Activated CD8-positive, alpha-beta memory T cell treated with anti-CD3 and anti-CD28 coated beads, Interleukin-2, amount 50 U/mL, for 1 hour (primary cell): ENCODE measurements around the gene SCP2.
A peak's percentile ranks its signal among the peaks of the same experiment; 100 is the strongest.
"Not testable (repeated sequence)": the region's sequence is repeated elsewhere in the genome, so short reads cannot be mapped to it uniquely, and the experiment has no call there.

Experiments used
- DNase-seq: peaks from one replicate; pipeline ENCODE4 v3.0.0-alpha.2; 2020; ENCODE audit errors: extremely low read depth

SCP2 gene

DNA sequence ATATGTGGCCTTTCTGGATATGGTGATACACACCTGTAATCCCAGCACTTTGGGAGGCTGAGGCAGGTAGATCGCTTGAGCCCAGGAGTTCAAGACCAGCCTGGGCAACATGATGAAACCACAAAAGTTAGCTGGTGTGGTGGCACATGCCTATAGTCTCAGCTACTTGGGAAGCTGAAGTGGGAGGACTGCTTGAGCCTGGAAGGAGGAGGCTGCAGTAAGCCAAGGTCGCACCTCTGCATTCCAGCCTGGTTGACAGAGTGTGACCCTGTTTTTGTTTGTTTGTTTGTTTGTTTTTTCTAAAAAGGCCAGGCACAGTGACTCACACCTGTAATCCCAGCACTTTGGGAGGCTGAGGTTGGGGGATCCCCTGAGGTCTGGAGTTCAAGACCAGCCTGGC is 42.2 kb downstream of the SCP2 start:
- DNase-seq, result not testable (repeated sequence)

GRCh38 chr1:52970149-52970548 is 43.1 kb downstream of the SCP2 start:
- DNase-seq, result no peak

DNA sequence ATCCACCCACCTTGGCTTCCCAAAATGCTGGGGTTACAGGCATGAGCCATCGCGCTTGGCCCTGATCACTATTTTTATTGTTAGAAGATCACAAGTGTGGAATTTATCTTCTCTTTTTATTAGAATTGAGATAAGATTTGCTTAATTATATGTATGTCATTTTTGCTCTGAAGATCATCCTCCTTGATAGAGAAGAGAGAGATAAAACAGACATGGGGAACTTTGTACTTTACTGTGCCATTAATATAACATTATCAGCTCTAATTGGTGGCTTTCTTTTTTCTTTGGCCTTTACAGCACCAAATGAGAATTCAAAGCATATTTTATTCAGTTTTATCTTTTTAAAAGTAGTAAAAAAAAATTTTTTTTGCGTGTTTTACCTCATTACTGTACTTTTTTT is 46.8 kb downstream of the SCP2 start:
- no peak for DNase-seq

- DNase-seq, result no peak
Observed at GRCh38 chr1:52976183-52977035, 49.3 kb downstream of the SCP2 start.

DNA sequence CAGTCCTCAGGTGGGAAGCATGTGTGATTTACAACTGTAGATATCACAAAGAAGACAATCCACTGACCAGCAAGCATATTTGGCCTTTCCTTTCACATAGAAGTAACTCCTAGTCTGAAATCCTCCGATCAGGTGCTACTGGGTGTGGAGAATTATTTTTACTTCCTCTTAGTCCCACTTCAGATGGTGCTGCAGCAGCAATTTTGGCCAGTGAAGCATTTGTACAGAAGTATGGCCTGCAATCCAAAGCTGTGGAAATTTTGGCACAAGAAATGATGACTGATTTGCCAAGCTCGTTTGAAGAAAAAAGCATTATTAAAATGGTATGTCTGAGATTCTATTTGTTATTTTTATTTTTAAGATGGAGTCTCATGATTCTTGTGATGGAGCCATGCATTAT is 51.0 kb downstream of the SCP2 start:
- DNase-seq, result no peak

GRCh38 chr1:52992733-52993132 is 65.7 kb downstream of the SCP2 start:
- DNase-seq, result not testable (repeated sequence)

DNA sequence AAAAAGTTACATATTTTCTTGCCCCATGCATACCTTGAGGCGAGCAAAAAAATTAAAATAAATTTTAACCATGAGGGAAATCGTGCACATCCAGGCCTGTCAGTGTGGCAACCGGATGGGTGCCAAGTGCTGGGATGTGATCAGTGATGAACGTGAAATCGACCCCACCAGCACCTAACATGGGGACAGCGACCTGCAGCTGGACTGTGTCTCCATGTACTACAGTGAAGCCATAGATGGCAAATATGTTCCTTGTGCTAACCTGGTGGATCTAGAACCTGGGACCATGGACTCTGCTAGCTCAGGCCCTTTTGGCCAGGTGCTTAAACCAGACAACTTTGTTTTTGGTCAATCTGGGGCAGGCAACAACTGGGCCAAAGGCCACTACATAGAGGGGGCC is 67.6 kb downstream of the SCP2 start:
- no peak for DNase-seq

GRCh38 chr1:52996653-52997052 is 69.6 kb downstream of the SCP2 start:
- DNase-seq, result no peak

GRCh38 chr1:53001128-53001527 is 74.1 kb downstream of the SCP2 start:
- DNase-seq, result no peak

DNA sequence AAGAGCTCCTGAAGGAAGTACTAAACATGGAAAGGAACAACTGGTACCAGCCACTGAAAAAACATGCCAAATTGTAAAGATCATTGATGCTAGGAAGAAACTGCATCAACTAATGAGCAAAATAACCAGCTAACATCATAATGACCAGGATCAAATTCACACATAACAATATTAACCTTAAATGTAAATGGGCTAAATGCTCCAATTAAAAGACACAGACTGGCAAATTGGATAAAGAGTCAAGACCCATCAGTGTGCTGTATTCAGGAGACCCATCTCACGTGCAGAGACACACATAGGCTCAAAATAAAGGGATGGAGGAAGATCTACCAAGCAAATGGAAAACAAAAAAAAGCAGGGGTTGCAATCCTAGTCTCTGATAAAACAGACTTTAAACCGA is 79.5 kb downstream of the SCP2 start:
- not testable (repeated sequence) for DNase-seq

DNA sequence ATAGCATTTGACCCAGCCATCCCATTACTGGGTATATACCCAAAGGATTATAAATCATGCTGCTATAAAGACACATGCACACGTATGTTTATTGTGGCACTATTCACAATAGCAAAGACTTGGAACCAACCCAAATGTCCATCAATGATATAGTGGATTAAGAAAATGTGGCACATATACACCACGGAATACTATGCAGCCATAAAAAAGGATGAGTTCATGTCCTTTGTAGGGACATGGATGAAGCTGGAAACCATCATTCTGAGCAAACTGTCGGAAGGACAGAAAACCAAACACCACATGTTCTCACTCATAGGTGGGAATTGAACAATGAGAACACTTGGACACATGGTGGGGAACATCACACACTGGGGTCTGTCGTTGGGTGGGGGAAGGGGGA is 83.2 kb downstream of the SCP2 start:
- DNase-seq, result not testable (repeated sequence)

GRCh38 chr1:53011175-53011574 is 84.1 kb downstream of the SCP2 start:
- no peak for DNase-seq

GRCh38 chr1:53014791-53015507 is 87.9 kb downstream of the SCP2 start:
- peak; percentile 61 for DNase-seq

GRCh38 chr1:53015508-53015860 is 88.4 kb downstream of the SCP2 start:
- DNase-seq, result no peak

GRCh38 chr1:53016705-53017104 is 89.6 kb downstream of the SCP2 start:
- DNase-seq, result no peak

GRCh38 chr1:53020588-53020987 is 93.5 kb downstream of the SCP2 start:
- no peak for DNase-seq

DNA sequence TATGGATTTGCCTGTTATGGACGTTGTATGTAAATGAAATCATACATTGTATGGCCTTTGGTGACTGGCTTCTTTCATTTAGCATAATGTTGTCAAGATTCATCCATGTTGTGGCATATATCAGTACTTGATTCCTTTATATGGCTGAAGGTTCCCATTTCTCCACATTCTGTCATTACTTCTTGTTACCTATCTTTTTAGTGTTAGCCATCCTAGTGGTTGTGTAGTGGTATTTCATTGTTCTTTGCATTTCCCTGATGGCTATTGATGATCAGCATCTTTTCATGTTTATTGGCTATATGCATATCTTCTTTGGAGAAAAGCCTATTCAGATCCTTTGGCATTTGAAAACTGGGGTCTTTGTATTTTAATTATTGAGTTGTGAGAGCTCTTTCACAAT is 95.1 kb downstream of the SCP2 start:
- no peak for DNase-seq

DNA sequence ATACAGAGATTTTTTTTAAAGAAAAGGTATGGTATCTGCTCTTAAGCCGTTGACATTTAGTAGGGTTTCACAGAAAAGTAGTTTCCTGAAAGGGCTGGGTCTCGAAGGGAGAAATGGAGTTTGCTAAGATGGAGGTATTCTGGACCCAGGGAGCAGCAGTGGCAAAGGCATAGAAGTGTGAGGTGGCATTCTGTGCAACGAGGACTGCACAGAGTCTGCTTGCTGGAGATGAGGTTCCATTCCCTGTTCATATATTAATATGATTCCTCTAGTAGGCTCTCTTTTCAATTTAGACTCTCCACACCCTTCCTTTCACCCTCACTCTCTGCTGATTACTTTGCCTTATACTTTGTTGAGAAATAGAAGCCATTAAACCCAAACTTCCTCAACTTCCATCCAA is 96.5 kb downstream of the SCP2 start:
- DNase-seq, result no peak

DNA sequence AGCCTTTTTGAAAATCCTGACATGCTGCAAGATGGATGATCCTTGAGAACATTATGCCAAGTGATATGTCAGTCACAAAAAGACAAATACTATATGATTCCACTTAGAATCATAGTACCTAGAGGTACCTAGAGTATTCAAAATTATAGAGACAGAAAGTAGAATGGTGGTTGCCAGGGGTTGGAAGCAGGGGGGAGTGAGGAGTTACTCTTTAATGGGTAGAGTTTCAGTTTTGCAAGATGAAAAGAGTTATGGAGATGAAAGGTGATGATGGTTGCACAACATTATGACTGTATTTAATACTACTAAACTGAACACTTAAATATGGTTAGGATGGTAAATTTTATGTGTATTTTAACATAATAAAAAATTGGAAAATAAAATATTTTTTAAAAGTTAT is 97.0 kb downstream of the SCP2 start:
- DNase-seq, result no peak

DNA sequence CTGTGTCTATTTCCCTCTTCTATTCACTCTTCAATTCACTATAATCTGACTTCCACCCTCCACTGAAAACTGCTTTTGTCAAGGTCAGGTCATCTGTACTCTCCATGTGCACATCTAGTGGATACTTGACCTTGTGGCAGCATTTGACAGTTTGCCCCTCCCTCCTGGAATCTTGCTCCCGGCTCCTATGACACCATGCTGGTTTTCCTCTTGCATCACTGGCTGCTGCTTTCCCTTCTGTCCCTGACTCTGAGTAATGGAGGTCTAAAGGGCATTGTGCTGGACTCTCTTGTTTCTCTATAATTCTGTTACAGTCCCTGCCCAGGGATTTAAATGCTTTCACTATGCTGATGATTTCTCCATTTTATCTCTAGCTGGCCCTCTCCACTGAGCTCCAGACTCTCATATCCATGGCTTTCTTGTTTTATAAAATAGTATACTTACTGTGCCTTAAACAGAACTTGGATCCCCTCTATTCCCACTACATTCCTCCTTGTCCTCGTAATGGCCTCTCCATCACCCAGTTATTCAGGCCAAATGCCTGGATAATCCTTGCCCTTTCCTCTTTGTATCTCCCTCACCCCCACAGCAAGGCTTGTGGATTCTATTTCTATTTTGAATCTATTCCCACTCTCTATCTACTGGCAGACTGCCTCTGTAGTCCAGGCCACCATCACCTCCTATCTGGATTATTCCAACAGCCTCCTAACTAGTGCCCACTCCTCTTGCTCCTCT is 98.1 kb downstream of the SCP2 start:
- DNase-seq, result no peak

DNA sequence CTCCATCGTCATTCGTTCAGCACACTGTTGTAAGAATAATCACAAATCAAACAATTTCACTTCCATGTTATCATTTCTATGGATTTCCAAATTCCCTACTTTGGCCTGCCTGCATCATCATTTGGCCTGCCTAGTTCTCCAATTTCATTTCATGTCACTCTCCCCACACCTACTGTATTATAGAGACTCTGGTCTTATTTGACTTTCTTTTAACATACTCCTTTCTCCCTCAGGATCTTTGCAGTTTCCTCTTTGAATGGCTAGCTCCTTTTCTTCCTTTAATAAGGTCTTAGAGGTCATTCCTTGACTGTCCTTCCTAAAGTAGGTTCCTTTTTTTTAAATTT is 98.7 kb downstream of the SCP2 start:
- no peak for DNase-seq

DNA sequence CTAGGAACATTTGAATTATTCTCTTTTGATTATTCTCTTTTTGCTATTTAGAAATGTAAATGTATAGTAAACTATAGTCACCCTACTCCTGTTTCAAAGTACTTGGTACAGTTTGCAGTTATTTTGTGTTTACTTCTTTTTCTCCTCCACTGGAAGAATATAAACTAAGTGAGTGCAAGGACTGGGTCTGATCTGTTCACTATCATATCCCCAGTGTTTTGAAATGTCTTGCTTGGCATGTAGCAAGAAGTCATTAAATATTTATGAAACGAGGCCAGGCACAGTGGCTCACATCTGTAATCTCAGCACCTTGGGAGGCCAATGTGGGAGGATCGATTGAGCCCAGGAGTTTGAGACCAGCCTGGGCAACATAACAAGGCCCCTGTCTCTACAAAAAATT is 99.2 kb downstream of the SCP2 start:
- DNase-seq, result no peak

DNA sequence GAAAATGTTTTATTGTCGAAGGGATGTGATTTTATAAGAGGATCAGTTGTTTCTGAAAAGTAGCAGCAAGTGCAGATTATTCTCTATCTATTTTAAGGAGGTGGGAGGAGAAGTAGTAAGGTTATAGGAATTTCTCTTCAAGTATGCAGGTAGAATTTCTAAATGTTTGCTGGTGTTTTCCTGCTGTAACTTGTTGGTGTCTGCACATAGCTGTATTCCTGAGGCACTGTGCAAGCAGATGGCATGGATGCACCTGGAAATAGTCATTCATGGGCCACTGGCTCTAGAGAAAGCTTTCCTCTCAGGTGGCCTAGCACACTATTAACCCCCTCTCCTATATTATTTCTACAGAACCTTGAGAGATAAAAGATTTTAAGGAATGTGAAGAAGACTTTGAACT is 104.7 kb downstream of the SCP2 start:
- no peak for DNase-seq
